Aorta (tissue), 5 donors: ENCODE results near the gene FLII. TPM values are rescaled to one million over a fixed set of nuclear protein-coding genes. Genes with fewer than 3 reads are reported as not detected.

ENCODE experiments used
- ATAC-seq: fragments of 200-7000 bp; cut with Tn5 transposase; one replicate; pipeline ENCODE4 v1.9.1; 2022; ENCODE audit warnings: moderate library complexity; ENCODE audit not compliant: low FRiP score
- DNase-seq, 2 donors: peaks; one replicate each; pipeline ENCODE4 v3.0.0-alpha.2; 2020
- H3K27ac ChIP-seq, 2 donors: one replicate each; pipeline ENCODE4 v1.5.1; 2013; ENCODE audit warnings: low read length in 2 of 2, mild to moderate bottlenecking in 2 of 2, moderate library complexity in 2 of 2, control low read depth in 1 of 2, inconsistent platforms in 1 of 2, low read depth in 1 of 2
- H3K27me3 ChIP-seq, 2 donors: one replicate each; pipeline ENCODE4 v1.6.1; 2013; ENCODE audit warnings: control low read depth in 1 of 2, low read length in 1 of 2, mild to moderate bottlenecking in 1 of 2, moderate library complexity in 1 of 2; ENCODE audit not compliant: insufficient read depth in 2 of 2, control insufficient read depth in 1 of 2
- H3K36me3 ChIP-seq, 2 donors: one replicate each; pipeline ENCODE4 v1.6.1; 2013; ENCODE audit warnings: control low read depth in 1 of 2, low read length in 1 of 2, mild to moderate bottlenecking in 1 of 2; ENCODE audit not compliant: insufficient read depth in 2 of 2, control insufficient read depth in 1 of 2
- H3K4me1 ChIP-seq, 2 donors: one replicate each; pipeline ENCODE4 v1.6.1; 2013; ENCODE audit warnings: low read length in 2 of 2, control low read depth in 1 of 2, mild to moderate bottlenecking in 1 of 2, moderate library complexity in 1 of 2; ENCODE audit not compliant: insufficient read depth in 2 of 2, control insufficient read depth in 1 of 2
- H3K4me3 ChIP-seq, 2 donors: one replicate each; pipeline ENCODE4 v1.5.1; 2013; ENCODE audit warnings: low read length in 2 of 2, control low read depth in 1 of 2, mild to moderate bottlenecking in 1 of 2
- H3K9me3 ChIP-seq: one replicate; pipeline ENCODE4 v1.6.1; 2013; ENCODE audit warnings: mild to moderate bottlenecking, low read length; ENCODE audit not compliant: control insufficient read depth
- WGBS, 2 donors: extraction: QIAGEN DNeasy Blood & Tissue Kit; methylation state at CpG; one replicate each; pipeline ENCODE4 v1.1.7; 2013; 5-methylcytosine and 5-hydroxymethylcytosine counted together
- intact Hi-C, 2 donors: fragments of 100-400 bp; cut with DNase I; formaldehyde crosslinking; loops; one replicate each; pipeline versions ENCODE4 v1.14.2 to v1.15.0; 2022
- polyA plus RNA-seq, 2 donors: library from polyadenylated mRNA; stranded (reverse); fragments of 200-250 nt; gene quantifications; one replicate each; pipeline ENCODE4 v1.2.3, GENCODE V29; 2013
- total RNA-seq, 2 donors: library from RNA; stranded (reverse); fragmentation: NEBNext Ultra II Directional; extraction: Animal tissue kit (Norgen Biotek cat#: 25700); gene quantifications; one replicate each; pipeline ENCODE4 v1.2.1, GENCODE V29; 2021
- donor health status: healthy with polysubstance abuse.
- donor health status: Bipolar disorder and iron deficiency.
- donor health status: DM: no; HTN: no; CAD: no.
- donor health status: DM: no; HTN: no; CAD: no.
- donor health status: DM: yes; HTN: yes; CAD: no.

Gene FLII
- total and polyA plus RNA-seq, 4 donors: 87.5 to 355 (median 275) TPM

DNA sequence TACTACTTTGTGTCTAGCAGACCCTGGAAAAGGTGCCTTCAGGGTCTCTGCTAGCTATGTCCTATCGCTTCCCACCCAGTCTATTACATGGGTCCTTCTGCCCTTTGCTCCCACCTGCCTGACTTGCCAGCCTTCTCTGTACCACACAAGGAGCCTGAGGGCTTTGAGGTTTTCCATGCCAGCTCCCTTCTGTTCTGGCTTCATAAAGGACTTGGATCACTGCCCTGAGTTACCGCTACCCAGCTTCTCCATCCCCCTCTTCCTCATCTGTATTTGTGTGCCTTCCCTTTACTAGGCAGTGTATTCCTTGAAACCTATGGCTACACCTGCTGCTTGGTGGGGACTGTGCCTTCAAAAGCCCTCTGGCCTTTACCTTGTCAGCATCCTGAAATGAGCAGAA is 52.7 kb downstream of the FLII start:
- no peak overlapping the region for H3K4me3 ChIP-seq
- 53 to 56% methylated on average over 2 of the region's 2 CpGs for WGBS, 2 donors
- no peak overlapping the region for H3K27ac ChIP-seq
- H3K27me3 ChIP-seq: no peaks in the 10 kb centered on the region
- no peak for ATAC-seq
- no peaks in the 10 kb centered on the region for H3K4me1 ChIP-seq
- DNase-seq: no peak
- H3K9me3 ChIP-seq: no peaks in the 10 kb centered on the region
- peaks cover 0 to 9% of the 10 kb centered on the region in 2 donors for H3K36me3 ChIP-seq
- intact Hi-C loops: loop anchor here in 1 of 2 donors (5.0 kb wide), 1 partner anchor 101 kb away; no protein-coding TSS in a partner anchor

DNA sequence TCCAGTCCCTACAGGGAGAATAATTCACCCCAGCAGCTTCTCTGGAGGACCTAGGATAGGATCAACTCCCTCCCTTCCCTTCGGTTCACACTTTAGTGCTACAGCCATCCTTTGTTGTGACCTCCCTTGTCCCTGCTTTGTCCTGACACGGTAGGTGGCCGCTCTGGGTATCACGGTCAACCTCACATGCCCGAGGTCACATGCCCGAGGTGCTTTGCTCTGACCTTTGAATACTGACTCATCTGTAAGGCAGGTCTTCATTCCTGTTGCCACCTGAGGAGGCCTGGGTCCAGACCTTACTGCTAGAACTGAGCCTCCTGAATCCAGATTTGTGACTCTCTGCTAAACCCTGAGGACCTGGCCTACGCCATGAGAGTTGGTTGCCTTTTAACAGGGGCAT is 55.2 kb downstream of the FLII start:
- no peak for ATAC-seq
- Histone ChIP-seq H3K4me1 (no peaks in the 10 kb centered on the region), H3K9me3 (no peaks in the 10 kb centered on the region), H3K4me3 (no peak overlapping the region), H3K27me3 (no peaks in the 10 kb centered on the region), H3K27ac (no peak overlapping the region), H3K36me3 (peaks cover 3 to 6% of the 10 kb centered on the region in 2 donors)
- DNase-seq: no peak
- intact Hi-C loops: no loop called here
- WGBS, 2 donors: 67 to 70% methylated on average over 7 of the region's 7 CpGs

DNA sequence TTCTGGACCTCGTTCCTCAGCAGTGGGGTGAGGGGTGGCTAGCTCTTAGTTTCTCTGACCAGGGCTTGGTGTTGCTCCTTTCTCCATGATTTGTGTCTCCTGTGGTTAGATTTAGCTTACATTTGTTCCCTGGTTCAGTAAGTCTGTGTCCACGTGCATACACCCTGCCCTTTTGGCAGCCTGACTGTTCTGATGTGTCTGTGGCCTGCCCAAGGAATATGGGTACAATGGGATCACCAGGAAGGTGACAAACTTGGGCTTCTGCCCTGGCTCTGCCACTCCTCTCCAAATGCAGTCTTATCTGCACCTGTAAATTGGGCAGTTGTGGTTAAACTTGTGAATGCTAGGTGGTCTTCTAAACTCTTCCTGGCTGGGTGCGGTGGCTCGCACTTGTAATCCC is 57.4 kb downstream of the FLII start:
- Histone ChIP-seq H3K27me3 (no peaks in the 10 kb centered on the region), H3K9me3 (no peaks in the 10 kb centered on the region), H3K27ac (no peak overlapping the region), H3K4me3 (no peak overlapping the region), H3K36me3 (peaks cover 3 to 9% of the 10 kb centered on the region in 2 donors), H3K4me1 (no peaks in the 10 kb centered on the region)
- no peak for ATAC-seq
- intact Hi-C loops: no loop called here
- DNase-seq: no peak
- 74 to 77% methylated on average over 4 of the region's 4 CpGs for WGBS, 2 donors

DNA sequence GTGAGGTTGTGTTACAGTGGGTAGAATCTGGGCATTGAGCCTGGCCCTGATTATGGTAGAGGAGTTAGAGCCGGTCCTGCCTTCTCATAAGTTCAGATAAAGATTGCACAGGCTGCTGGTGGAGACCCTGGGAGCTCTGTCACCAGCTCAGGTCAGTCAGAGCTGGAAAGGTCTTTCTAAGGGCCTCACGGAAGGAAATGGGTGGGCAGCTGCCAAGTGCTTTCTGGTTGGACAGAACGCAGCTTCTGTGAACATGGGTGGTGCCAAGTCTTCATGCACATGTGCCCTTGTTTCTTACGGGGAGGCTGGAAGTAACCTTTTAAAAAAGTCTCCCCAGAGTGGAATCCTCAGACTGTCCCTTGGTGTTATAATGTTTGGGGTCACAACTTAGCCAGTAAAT is 60.0 kb downstream of the FLII start:
- Histone ChIP-seq H3K27ac (no peak overlapping the region), H3K36me3 (peaks cover 3 to 16% of the 10 kb centered on the region in 2 donors), H3K4me1 (peaks cover 0 to 2% of the 10 kb centered on the region in 2 donors), H3K27me3 (no peaks in the 10 kb centered on the region), H3K9me3 (no peaks in the 10 kb centered on the region), H3K4me3 (no peak overlapping the region)
- WGBS, 2 donors: 5 to 9% methylated on average over 4 of the region's 4 CpGs
- ATAC-seq: no peak
- intact Hi-C loops: no loop called here
- DNase-seq: no peak

DNA sequence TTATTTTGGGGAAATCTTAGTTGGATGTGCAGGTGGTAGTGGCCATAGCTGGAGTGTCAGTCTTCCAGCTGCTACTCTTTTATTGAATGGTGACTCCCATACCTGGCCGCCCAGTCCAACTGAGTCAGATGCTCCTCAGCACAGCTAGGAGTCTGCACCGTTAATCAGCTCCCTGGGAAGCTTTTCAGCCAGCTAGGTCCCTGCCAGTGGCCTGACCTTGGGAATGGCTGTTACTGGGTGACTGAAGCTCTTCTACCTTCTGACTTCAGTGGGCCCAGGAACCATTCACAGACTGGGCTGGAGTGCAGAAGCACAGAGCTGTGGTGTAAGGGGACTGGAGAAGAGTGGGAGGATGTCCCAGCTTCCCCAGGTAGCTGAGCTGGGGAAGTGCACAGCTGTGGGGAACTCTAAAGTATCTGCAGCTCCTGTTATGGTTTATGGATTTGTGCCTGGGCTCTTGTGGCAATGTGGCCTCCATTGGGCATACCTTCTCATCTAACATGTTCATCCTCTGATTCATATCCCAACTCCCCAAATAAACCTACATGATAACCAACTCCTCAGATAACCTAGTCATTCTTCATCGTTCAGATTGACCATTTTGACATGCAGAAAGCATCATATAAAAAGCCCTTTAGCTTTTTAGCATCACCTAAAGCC is 60.9 kb downstream of the FLII start:
- DNase-seq: no peak
- Histone ChIP-seq H3K27ac (no peak overlapping the region), H3K36me3 (peaks cover 3 to 16% of the 10 kb centered on the region in 2 donors), H3K4me3 (no peak overlapping the region), H3K4me1 (peaks cover 0 to 2% of the 10 kb centered on the region in 2 donors), H3K27me3 (no peaks in the 10 kb centered on the region), H3K9me3 (no peaks in the 10 kb centered on the region)
- no peak for ATAC-seq
- 84 to 87% methylated on average over 3 of the region's 3 CpGs for WGBS, 2 donors
- intact Hi-C loops: no loop called here

DNA sequence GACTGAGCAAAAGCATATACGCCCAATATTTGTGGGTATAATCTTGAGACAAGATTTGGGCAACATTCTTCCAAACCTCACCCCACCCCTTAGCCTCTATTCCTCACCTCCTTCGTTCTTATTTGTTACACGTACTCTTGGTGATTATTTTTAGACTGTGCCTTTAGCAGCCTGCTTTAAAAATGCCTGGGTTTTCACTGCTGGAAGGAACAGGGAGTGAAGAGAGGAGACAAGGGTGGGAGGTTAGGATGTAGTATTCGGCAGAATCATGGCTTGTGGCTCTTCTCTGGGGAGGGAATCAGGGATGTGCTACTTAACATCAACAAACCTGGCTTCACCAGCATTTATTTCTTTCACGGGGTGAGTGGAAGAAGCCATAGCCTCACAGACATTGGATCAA is 63.3 kb downstream of the FLII start:
- WGBS, 2 donors: 60 to 61% methylated on average over 5 of the region's 5 CpGs
- intact Hi-C loops: no loop called here

More for the DNA sequence above, 63.3 kb downstream of the FLII start:
- H3K36me3 ChIP-seq: peaks cover 3 to 16% of the 10 kb centered on the region in 2 donors
- peaks cover 0 to 4% of the 10 kb centered on the region in 2 donors for H3K4me1 ChIP-seq
- H3K4me3 ChIP-seq: no peak overlapping the region
- H3K9me3 ChIP-seq: no peaks in the 10 kb centered on the region
- H3K27ac ChIP-seq: no peak overlapping the region
- ATAC-seq: no peak
- H3K27me3 ChIP-seq: no peaks in the 10 kb centered on the region
- DNase-seq: no peak

Other genes with a start within 250 kb of the FLII start
- gene ATPAF2, start 219.6 kb downstream of the FLII start, total RNA-seq: 10 to 100 TPM; 16.3 to 19.9 TPM
- gene ATPAF2, start 219.6 kb downstream of the FLII start, polyA plus RNA-seq: 10 to 100 TPM in 1 of 2 donors, 1 to 10 TPM in 1; 7.1 to 18.4 TPM
- 10 to 100 TPM; 11.4 to 14.1 TPM for gene GID4, start 219.3 kb downstream of the FLII start, total RNA-seq
- gene GID4, start 219.3 kb downstream of the FLII start, polyA plus RNA-seq: 1 to 10 TPM; 7.5 to 8.1 TPM
- 10 to 100 TPM; 28.7 to 33.7 TPM for gene DRG2, start 170.8 kb downstream of the FLII start, total RNA-seq
- 10 to 100 TPM; 16.0 to 52.3 TPM for gene DRG2, start 170.8 kb downstream of the FLII start, polyA plus RNA-seq
- 1 to 10 TPM; 3.1 to 3.4 TPM for gene MYO15A, start 150.0 kb downstream of the FLII start, total RNA-seq
- 1 to 10 TPM in 1 of 2 donors, under 1 TPM in 1; 0.25 to 7.5 TPM for gene MYO15A, start 150.0 kb downstream of the FLII start, polyA plus RNA-seq
- gene ALKBH5, start 74.9 kb downstream of the FLII start, total RNA-seq: 100 to 1,000 TPM in 1 of 2 donors, 10 to 100 TPM in 1; 91.5 to 114 TPM
- 10 to 100 TPM; 33.0 to 40.4 TPM for gene ALKBH5, start 74.9 kb downstream of the FLII start, polyA plus RNA-seq
- 10 to 100 TPM; 14.1 to 18.9 TPM for gene LLGL1, start 33.1 kb downstream of the FLII start, total RNA-seq
- gene LLGL1, start 33.1 kb downstream of the FLII start, polyA plus RNA-seq: 10 to 100 TPM in 1 of 2 donors, 1 to 10 TPM in 1; 4.0 to 12.7 TPM
- 10 to 100 TPM; 11.1 to 13.1 TPM for gene MIEF2, start 1.9 kb upstream of the FLII start, total RNA-seq
- gene MIEF2, start 1.9 kb upstream of the FLII start, polyA plus RNA-seq: 1 to 10 TPM; 2.4 to 7.5 TPM
- 10 to 100 TPM; 27.8 to 37.8 TPM for gene TOP3A, start 56.3 kb upstream of the FLII start, total RNA-seq
- gene TOP3A, start 56.3 kb upstream of the FLII start, polyA plus RNA-seq: 10 to 100 TPM in 1 of 2 donors, 1 to 10 TPM in 1; 2.9 to 20.8 TPM
- 10 to 100 TPM; 10.8 to 15.4 TPM for gene SMCR8, start 56.6 kb upstream of the FLII start, total RNA-seq
- gene SMCR8, start 56.6 kb upstream of the FLII start, polyA plus RNA-seq: 1 to 10 TPM; 3.9 to 4.5 TPM
- 10 to 100 TPM; 13.3 to 17.5 TPM for gene SHMT1, start 104.8 kb upstream of the FLII start, total RNA-seq
- gene SHMT1, start 104.8 kb upstream of the FLII start, polyA plus RNA-seq: 10 to 100 TPM in 1 of 2 donors, 1 to 10 TPM in 1; 7.3 to 21.7 TPM
- not detected for gene EVPLL, start 119.0 kb upstream of the FLII start, total RNA-seq
- gene EVPLL, start 119.0 kb upstream of the FLII start, polyA plus RNA-seq: not detected
- gene LGALS9C, start 218.1 kb upstream of the FLII start, total RNA-seq: not detected
- 1 to 10 TPM in 1 of 2 donors, under 1 TPM in 1; 0.18 to 1.5 TPM for gene LGALS9C, start 218.1 kb upstream of the FLII start, polyA plus RNA-seq